Right cardiac atrium (tissue), 5 donors: ENCODE measurements around the gene DENND4C. TPM values are rescaled to one million over a fixed set of nuclear protein-coding genes. Genes with fewer than 3 reads are reported as not detected.
"Not testable (repeated sequence)": the region's sequence is repeated elsewhere in the genome, so short reads cannot be mapped to it uniquely, and the experiment has no call there.

ENCODE experiments used
- ATAC-seq, 2 donors: fragments of 200-7000 bp; cut with Tn5 transposase; one replicate each; pipeline versions ENCODE4 v1.8.0 to v1.9.1; 2020; ENCODE audit warnings: moderate library complexity in 2 of 2, mild to moderate bottlenecking in 1 of 2
- DNase-seq, 3 donors: peaks; one replicate each; pipeline ENCODE4 v3.0.0-alpha.2; 2020
- H3K27ac ChIP-seq: one replicate; pipeline ENCODE4 v1.5.1; 2013; ENCODE audit warnings: mild to moderate bottlenecking, low read length, control low read depth, moderate library complexity
- H3K27me3 ChIP-seq: one replicate; pipeline ENCODE4 v1.6.1; 2013; ENCODE audit not compliant: control insufficient read depth, insufficient read depth
- H3K4me1 ChIP-seq: one replicate; pipeline ENCODE4 v1.6.1; 2013; ENCODE audit warnings: low read length; ENCODE audit not compliant: control insufficient read depth, insufficient read depth
- H3K4me3 ChIP-seq: one replicate; pipeline ENCODE4 v1.5.1; 2013; ENCODE audit warnings: low read length, control low read depth
- H3K9me3 ChIP-seq: one replicate; pipeline ENCODE4 v1.6.1; 2013; ENCODE audit warnings: low read length; ENCODE audit not compliant: control insufficient read depth
- WGBS: extraction: QIAGEN DNeasy Blood & Tissue Kit; methylation state at CpG from one replicate; pipeline ENCODE4 v1.1.7; 2013; 5-methylcytosine and 5-hydroxymethylcytosine counted together
- intact Hi-C, 4 donors: fragments of 100-400 bp; cut with DNase I; formaldehyde crosslinking; loops; one replicate each; pipeline versions ENCODE4 v1.11.0 to v1.14.0; 2022 to 2023
- polyA plus RNA-seq: library from polyadenylated mRNA; stranded (reverse); fragments of 200-250 nt; gene quantifications from one replicate; pipeline ENCODE4 v1.2.3, GENCODE V29; 2013
- total RNA-seq, 4 donors: library from RNA; stranded (reverse); fragmentation: NEBNext Ultra II Directional; extraction: Animal tissue kit (Norgen Biotek cat#: 25700); gene quantifications; one replicate each; pipeline ENCODE4 v1.2.1, GENCODE V29; 2021
- donor health status: healthy with polysubstance abuse.
- donor health status: DM: no; HTN: yes; CAD: no.
- donor health status: DM: no; HTN: no; CAD: no.
- donor health status: DM: no; HTN: yes; CAD: no; lungs with severe emphysema.
- donor health status: DM: yes; HTN: yes; CAD: no.

The DENND4C gene
- total and polyA plus RNA-seq, 5 donors, result 13.0 to 61.5 (median 43.7) TPM

DNA sequence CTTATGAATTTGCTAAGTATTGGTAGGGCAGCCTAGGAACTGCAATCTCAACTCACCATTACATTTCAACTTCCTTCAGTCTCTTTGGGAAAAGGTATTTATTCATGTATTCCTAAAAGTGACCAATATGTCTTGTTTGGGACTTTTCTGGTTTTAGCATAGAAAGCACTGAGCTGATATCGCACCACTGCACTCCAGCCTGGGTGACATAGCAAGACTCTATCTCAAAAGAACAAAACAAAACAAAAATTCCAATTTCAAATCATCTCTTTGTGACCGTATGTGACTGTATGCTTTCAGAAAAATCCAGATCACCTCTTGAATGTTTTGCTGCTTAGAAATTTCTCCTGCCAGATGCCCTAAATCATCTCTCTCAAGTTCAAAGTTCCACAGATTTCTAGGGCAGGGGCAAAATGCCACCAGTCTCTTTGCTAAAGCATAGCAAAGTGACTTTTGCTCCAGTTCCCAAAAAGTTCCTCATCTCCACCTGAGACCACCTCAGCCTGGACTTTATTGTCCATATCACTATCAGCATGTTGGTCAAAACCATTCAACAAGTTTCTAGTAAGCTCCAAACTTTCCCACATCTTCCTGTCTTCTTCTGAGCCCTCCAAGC, 37.0 kb upstream of the DENND4C start:
- H3K27me3 ChIP-seq, intact Hi-C loops, DNase-seq, H3K27ac ChIP-seq, H3K9me3 ChIP-seq, H3K4me3 ChIP-seq, ATAC-seq, H3K4me1 ChIP-seq: not testable (repeated sequence)
- WGBS, result 96% methylated on average over 2 of the region's 2 CpGs

DNA sequence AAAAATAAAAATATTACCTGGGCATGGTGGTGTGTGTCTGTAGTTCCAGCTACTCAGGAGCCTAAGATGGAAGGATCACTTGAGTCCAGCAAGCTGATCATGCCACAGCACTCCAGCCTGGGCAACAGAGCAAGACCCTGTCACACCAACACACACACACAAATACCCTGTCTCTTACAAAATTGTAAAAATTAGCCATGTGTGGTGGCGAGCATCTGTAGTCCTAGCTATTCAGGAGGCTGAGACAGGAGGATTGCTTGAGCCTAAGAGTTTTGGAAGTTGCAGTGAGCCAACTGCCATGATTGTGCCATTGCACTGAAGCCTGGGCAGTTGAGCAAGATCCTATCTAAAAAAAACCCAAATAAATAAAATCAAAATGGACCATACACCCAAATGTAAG, 32.1 kb upstream of the DENND4C start:
- intact Hi-C loops, result no loop called here
- Histone ChIP-seq H3K4me3 (no peak overlapping the region), H3K4me1 (peaks cover 2% of the 10 kb centered on the region), H3K27me3 (no peaks in the 10 kb centered on the region), H3K27ac (no peak overlapping the region), H3K9me3 (no peaks in the 10 kb centered on the region)
- no peak for DNase-seq
- WGBS, result 95% methylated on average over 1 of the region's 1 CpG
- no peak for ATAC-seq

GRCh38 chr9:19199012-19199411, 31.5 kb upstream of the DENND4C start:
- no peak overlapping the region for H3K27ac ChIP-seq
- intact Hi-C loops, result no loop called here
- H3K27me3 ChIP-seq, result no peaks in the 10 kb centered on the region
- H3K4me3 ChIP-seq, result no peak overlapping the region
- DNase-seq (no peak), ATAC-seq (no peak)
- H3K4me1 ChIP-seq, result peaks cover 2% of the 10 kb centered on the region
- WGBS, result 94% methylated on average over 2 of the region's 2 CpGs
- H3K9me3 ChIP-seq, result no peaks in the 10 kb centered on the region

GRCh38 chr9:19200229-19200628, 30.3 kb upstream of the DENND4C start:
- ATAC-seq (peak in 1 of 2 donors; percentile 48), DNase-seq (no peak)
- Histone ChIP-seq H3K4me3 (no peak overlapping the region), H3K4me1 (peaks cover 2% of the 10 kb centered on the region), H3K27me3 (no peaks in the 10 kb centered on the region), H3K27ac (no peak overlapping the region), H3K9me3 (no peaks in the 10 kb centered on the region)
- intact Hi-C loops, result no loop called here
- 47% methylated on average over 8 of the region's 8 CpGs for WGBS

GRCh38 chr9:19201899-19202891, 28.3 kb upstream of the DENND4C start:
- Histone ChIP-seq H3K27ac (no peak overlapping the region), H3K27me3 (no peaks in the 10 kb centered on the region), H3K9me3 (no peaks in the 10 kb centered on the region), H3K4me3 (no peak overlapping the region), H3K4me1 (peaks cover 2% of the 10 kb centered on the region)
- peak in 1 of 3 donors; percentile 18 for DNase-seq
- WGBS, result 63% methylated on average over 13 of the region's 13 CpGs
- intact Hi-C loops, result no loop called here
- ATAC-seq, result peak; percentile 53 to 80

- intact Hi-C loops, result no loop called here
- H3K27me3 ChIP-seq, result no peaks in the 10 kb centered on the region
- H3K9me3 ChIP-seq, result no peaks in the 10 kb centered on the region
- peaks cover 2% of the 10 kb centered on the region for H3K4me1 ChIP-seq
- H3K27ac ChIP-seq, result no peak overlapping the region
- no peak for DNase-seq
- 96% methylated on average over 5 of the region's 5 CpGs for WGBS
- H3K4me3 ChIP-seq, result no peak overlapping the region
- no peak for ATAC-seq
These were observed 27.4 kb upstream of the DENND4C start for GRCh38 chr9:19203058-19203457.

GRCh38 chr9:19208653-19209052, 21.8 kb upstream of the DENND4C start:
- intact Hi-C loops, result no loop called here
- Histone ChIP-seq H3K27ac (no peak overlapping the region), H3K27me3 (no peaks in the 10 kb centered on the region), H3K4me3 (no peak overlapping the region), H3K9me3 (no peaks in the 10 kb centered on the region), H3K4me1 (no peaks in the 10 kb centered on the region)
- 78% methylated on average over 1 of the region's 1 CpG for WGBS
- no peak for DNase-seq
- ATAC-seq, result no peak

DNA sequence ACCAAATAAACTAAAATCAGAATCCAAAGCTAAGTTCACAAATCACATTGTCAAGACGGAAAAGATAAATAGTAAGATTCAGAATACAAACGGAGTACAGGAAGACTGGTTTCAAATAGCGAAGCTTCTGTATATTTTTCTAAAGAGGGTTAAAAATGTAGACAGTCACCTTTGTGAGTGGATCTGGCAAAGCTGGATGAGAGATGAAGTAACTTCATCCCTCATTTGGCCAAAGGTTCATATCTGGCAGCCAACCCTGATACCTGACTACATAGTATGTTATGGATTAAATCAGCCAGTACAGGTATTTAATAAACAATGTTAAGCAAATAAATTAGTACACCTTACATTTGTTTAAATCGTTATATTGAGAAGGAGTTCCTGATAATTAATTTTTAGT, 21.3 kb upstream of the DENND4C start:
- Histone ChIP-seq H3K27me3 (no peaks in the 10 kb centered on the region), H3K27ac (no peak overlapping the region), H3K4me3 (no peak overlapping the region), H3K9me3 (no peaks in the 10 kb centered on the region), H3K4me1 (no peaks in the 10 kb centered on the region)
- WGBS, result 62% methylated on average over 4 of the region's 4 CpGs
- intact Hi-C loops, result no loop called here
- DNase-seq, result no peak
- ATAC-seq, result no peak

DNA sequence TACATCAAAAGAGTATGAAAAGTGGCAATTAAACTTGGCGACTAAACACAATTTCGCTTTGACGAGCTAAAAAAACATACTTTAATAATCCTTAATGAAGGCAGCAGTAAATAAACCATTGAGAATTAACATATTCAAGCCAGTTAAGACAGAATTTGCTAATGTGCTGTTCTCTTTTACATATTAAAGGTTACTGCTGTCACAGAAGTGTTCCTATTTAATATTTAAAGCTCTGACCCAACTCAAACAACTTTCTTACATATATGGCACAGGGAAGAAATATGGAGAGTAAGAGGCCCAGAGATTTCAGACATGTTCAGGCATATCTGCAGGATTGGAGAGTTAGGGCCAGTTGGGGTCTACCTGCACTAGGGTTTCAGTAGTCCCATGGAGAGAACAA, 16.7 kb upstream of the DENND4C start:
- WGBS, result 96% methylated on average over 3 of the region's 3 CpGs
- Histone ChIP-seq H3K27me3 (no peaks in the 10 kb centered on the region), H3K27ac (no peak overlapping the region), H3K4me3 (no peak overlapping the region), H3K4me1 (no peaks in the 10 kb centered on the region), H3K9me3 (no peaks in the 10 kb centered on the region)
- ATAC-seq (no peak), DNase-seq (no peak)
- intact Hi-C loops, result no loop called here

DNA sequence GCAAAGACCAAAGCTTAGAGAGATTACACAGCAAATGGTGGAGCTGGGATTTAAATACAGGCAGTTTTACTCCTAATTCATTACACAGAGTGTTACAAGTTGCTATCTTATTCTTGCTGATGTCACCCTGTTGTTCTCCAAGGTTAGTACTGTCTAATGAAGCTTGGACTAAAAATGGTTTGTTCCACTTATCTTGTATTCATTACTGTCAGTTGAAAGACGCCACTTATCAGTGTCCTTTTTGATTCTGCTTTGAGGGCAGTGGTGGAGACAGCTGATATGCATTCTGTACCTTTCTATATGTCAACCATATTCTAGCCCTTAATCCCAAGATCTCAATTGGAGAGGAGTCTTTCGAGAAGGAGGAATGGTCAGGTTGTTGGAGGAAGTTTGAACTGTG, 14.0 kb upstream of the DENND4C start:
- ATAC-seq (peak; percentile 64 to 75), DNase-seq (no peak)
- Histone ChIP-seq H3K9me3 (no peaks in the 10 kb centered on the region), H3K4me1 (no peaks in the 10 kb centered on the region), H3K27ac (no peak overlapping the region), H3K4me3 (no peak overlapping the region), H3K27me3 (no peaks in the 10 kb centered on the region)
- 36% methylated on average over 2 of the region's 2 CpGs for WGBS
- intact Hi-C loops, result no loop called here

DNA sequence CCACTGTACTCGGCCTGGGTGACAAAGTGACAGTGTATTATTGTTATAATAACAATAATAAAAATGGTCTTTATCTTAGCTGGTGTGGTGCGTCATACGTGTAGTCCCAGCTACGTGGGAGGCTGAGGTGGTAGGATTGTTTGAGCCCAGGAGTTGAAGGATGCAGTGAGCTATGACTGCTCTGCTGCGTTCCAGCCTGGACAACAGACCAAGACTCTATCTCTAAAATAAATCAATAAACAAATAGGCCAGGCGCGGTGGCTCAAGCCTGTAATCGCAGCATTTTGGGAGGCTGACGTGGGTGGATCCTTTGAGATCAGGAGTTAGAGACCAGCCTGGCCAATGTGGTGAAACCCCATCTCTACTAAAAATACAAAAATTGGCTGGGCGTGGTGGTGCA, 9.2 kb upstream of the DENND4C start:
- no peak overlapping the region for H3K27ac ChIP-seq
- no peaks in the 10 kb centered on the region for H3K27me3 ChIP-seq
- 86% methylated on average over 10 of the region's 10 CpGs for WGBS
- no peaks in the 10 kb centered on the region for H3K9me3 ChIP-seq
- intact Hi-C loops, result no loop called here
- no peaks in the 10 kb centered on the region for H3K4me1 ChIP-seq
- no peak for ATAC-seq
- no peak overlapping the region for H3K4me3 ChIP-seq
- no peak for DNase-seq
